ENCODE data around the gene OTX2. TPM values are rescaled to one million over a fixed set of nuclear protein-coding genes. Genes with fewer than 3 reads are reported as not detected.

OTX2 gene
- total RNA-seq, result not detected

DNA sequence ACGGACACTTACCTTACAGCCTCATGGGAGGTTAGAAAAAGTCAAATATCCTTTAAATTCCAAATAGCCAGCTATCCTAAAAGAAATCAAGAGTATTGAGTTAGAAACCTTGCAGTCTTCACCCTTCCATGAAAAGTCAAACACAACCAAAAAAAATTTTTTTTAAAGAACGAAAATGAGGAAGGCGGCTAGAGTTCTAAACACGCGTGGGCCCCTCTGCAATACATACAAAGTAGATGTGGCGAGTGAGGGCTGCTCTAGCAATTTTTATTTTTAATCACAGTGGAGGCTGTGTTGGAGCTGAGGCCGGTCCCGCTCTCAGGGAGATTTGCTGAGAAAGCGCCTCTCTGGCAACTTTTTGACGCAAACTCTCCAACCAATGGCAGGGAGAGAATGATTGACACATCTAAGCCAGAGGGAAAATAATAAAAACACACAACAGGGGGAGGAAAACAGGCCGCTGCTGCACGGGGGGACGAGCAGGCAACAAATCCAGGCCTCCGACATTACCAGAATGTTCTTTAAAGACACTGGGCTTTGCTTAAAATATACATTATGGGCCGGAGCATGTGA lies at the start of gene OTX2:
TSS of gene OTX2 (minus strand) at position 333 of the 573 bp plus-strand sequence. CDS start 5,023 bp downstream, outside the sequence.
- Mint-ChIP-seq H3K27me3 (peaks cover 62 to 86% of the 10 kb centered on the region in 2 donors), H3K36me3 (peaks cover 26% of the 10 kb centered on the region), H3K4me3 (no peak within 1 kb of the TSS), H3K27ac (peak within 1 kb of the TSS in 1 of 2 donors; percentile 32), H3K4me1 (ENCODE audit: low read depth in 2 of 2) (peaks cover 9 to 11% of the 10 kb centered on the region in 2 donors), H3K9me3 (no peaks in the 10 kb centered on the region)
- no peak for ATAC-seq
- DNase-seq (ENCODE audit: low spot score), result no peak

DNA sequence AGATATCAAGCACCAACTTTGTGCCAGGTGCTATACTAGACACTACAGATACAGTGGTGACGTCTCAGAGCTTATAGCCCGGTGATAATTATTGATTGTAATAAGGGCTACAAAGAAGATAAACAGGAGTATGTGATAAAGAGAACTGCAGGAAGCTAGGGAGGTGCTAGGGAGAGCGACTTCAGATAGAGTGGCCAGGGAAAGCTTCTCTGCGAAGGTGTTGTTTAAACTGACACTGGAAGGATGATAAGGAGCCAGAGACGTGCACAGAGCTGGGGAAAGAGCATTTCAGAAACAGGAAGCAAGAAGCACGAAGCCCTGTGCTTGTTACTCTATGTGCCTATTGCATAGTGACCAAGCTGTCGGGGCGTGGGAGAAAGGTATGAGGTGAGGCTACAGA lies 48.1 kb upstream of the OTX2 start:
- DNase-seq (ENCODE audit: low spot score) (no peak), ATAC-seq (no peak)
- Mint-ChIP-seq H3K36me3 (no peaks in the 10 kb centered on the region), H3K27me3 (peaks cover 22 to 29% of the 10 kb centered on the region in 2 donors), H3K27ac (no peak overlapping the region), H3K4me1 (ENCODE audit: low read depth in 2 of 2) (no peaks in the 10 kb centered on the region), H3K4me3 (no peak overlapping the region), H3K9me3 (no peaks in the 10 kb centered on the region)

DNA sequence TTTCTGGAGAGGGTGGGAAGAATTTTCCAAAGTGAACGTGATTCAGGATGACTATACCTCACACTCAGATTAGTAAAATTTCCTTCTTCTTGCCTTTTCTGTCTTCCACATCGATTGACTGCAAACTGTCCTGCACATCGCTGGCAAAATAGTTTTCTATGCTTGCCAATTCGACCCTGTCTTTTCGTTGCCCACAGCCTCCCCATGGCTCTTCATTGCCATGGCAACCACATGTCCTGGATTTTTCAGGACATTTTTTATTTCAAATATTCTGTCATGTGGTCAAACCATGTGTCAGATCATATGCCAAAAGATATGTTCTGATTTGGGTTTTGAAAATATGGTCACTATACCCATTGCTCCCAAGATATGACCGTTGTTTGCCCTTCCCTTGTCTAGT lies 46.9 kb upstream of the OTX2 start:
- H3K4me1 Mint-ChIP-seq (ENCODE audit: low read depth in 2 of 2), result no peaks in the 10 kb centered on the region
- DNase-seq (ENCODE audit: low spot score), result no peak
- H3K27me3 Mint-ChIP-seq, result peaks cover 22 to 29% of the 10 kb centered on the region in 2 donors
- no peaks in the 10 kb centered on the region for H3K9me3 Mint-ChIP-seq
- no peak for ATAC-seq
- H3K36me3 Mint-ChIP-seq, result no peaks in the 10 kb centered on the region
- H3K27ac Mint-ChIP-seq, result no peak overlapping the region
- H3K4me3 Mint-ChIP-seq, result no peak overlapping the region

DNA sequence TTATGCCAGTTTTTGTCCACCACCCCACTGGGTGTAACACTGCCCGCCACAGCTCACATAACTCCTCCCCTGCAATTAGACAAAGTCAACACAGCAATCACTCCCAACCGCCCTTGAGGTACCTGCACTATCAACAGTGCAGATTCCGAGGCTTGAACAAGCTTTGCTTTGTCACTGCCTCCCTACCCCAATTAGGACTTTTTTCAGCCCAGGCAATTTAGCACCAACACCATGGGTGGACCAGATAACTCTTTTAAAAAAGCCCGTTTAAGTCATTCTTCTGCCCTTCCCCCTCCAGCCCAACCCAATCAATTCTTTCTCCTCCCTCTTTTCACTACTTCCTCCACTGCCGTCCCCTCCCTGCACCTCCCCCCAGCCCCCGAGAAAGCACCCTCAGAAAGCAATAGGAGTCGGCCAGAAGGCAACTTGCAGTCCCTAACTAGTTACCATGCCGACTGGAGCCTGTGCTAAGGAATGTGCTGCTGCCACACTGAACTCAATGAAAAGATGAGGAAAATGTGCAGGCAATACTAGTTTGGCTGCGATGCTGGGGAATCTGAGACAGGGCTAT lies 45.7 kb upstream of the OTX2 start:
- no peaks in the 10 kb centered on the region for H3K36me3 Mint-ChIP-seq
- DNase-seq (ENCODE audit: low spot score) (no peak), ATAC-seq (no peak)
- peaks cover 26 to 34% of the 10 kb centered on the region in 2 donors for H3K27me3 Mint-ChIP-seq
- H3K9me3 Mint-ChIP-seq, result peaks cover 4% of the 10 kb centered on the region
- H3K27ac Mint-ChIP-seq, result no peak overlapping the region
- no peaks in the 10 kb centered on the region for H3K4me1 Mint-ChIP-seq (ENCODE audit: low read depth in 2 of 2)
- H3K4me3 Mint-ChIP-seq, result no peak overlapping the region

DNA sequence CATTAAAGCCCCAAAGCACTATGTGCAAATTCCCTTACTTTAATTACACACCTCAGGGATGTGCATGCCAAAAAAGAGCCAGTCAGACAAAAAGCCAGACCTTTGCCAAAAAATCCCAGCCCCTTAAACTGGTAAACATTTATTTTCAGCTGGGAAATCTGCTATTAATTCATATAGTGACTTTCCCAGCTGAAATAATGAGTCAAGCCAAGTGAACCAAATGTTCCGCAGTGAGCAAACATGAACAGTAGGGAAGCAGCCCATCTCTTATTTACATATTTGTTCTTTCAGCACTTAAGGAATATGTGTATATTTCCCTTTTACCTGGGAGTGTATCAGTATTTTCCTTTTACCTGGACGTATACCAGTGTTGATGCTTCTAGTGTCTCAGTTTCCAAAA lies 44.0 kb upstream of the OTX2 start:
- H3K9me3 Mint-ChIP-seq, result peaks cover 5% of the 10 kb centered on the region
- H3K4me1 Mint-ChIP-seq (ENCODE audit: low read depth in 2 of 2), result no peaks in the 10 kb centered on the region
- ATAC-seq, result no peak
- no peak for DNase-seq (ENCODE audit: low spot score)
- no peak overlapping the region for H3K4me3 Mint-ChIP-seq
- no peaks in the 10 kb centered on the region for H3K36me3 Mint-ChIP-seq
- peaks cover 27 to 45% of the 10 kb centered on the region in 2 donors for H3K27me3 Mint-ChIP-seq
- no peak overlapping the region for H3K27ac Mint-ChIP-seq

DNA sequence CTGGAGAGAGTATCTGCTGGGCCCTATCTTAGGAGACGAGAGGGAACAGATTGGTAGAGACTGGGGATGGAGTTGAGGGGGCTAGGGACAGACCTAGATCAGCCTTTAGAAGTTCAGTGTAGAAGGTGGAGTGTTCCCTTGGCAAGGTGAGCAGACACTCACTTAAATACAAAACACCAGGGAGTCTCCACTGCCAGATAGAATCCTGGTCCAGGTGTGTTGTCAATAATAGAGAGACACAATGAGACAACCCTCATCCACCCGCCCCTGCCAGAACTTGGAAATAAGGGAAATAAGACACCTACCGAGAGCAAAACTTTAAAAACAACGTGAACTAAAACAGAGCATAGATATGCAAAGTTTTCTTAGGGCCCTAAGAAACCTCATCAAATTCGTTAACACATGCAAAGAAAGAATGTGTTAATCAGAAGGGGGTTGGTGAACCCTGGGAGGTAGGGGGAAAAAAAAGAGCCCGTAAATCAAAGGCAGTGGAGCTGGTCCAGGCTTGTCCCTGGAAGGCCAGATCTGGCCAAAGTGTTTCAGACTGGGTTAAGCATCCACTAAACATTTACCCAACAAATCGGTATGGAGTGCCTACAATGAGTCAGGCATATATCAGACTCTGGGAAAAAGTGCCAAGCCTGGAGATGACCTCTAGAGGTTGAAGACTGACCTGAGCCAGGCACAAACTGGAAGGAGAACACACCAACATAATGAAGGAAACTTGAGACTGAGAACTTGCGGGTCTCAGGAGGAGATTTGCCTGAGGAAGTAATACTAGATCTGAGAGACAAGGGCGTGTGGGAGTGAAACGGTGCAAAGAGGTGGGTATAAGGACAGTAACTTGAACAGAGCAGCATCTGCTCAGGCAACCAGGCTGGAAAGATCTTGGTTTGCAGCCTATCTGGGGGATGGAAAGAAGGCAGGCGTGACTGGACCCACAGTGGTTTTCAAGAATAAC lies 37.0 kb upstream of the OTX2 start:
- Mint-ChIP-seq H3K36me3 (no peaks in the 10 kb centered on the region), H3K27me3 (peaks cover 10 to 30% of the 10 kb centered on the region in 2 donors), H3K27ac (no peak overlapping the region), H3K4me3 (no peak overlapping the region), H3K9me3 (peaks cover 5% of the 10 kb centered on the region), H3K4me1 (ENCODE audit: low read depth in 2 of 2) (no peaks in the 10 kb centered on the region)
- ATAC-seq (no peak), DNase-seq (ENCODE audit: low spot score) (no peak)

DNA sequence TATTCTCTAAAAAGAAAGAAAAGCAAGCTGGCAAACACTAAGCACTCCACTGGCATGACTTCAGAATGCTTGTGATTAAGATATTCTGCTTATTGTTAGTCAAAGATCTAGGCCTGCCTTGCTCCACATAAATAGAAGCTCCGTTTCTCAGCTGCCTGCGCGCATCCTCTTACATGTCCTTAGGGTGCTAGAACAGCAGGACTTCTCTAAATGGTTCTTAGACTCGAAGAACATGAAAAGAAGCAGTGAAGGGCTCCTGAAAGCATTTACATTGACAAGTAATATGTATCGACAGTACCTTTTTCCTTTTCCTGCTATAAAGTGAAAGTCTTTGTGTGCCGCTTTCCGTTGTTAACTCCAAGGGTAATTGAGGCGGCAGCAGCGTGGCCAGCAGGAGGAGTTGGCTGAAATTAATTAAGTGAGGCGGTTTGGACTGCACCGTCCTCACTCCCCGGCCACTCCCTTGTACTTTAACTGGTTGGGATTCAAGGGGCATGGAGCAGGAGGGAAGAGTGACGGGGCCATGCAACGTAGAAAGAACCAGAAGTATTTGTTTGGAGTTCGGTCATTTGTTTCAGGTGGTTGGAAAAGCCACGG lies 34.2 kb upstream of the OTX2 start:
- Mint-ChIP-seq H3K27me3 (peaks cover 6 to 24% of the 10 kb centered on the region in 2 donors), H3K4me1 (ENCODE audit: low read depth in 2 of 2) (no peaks in the 10 kb centered on the region), H3K27ac (no peak overlapping the region), H3K9me3 (no peaks in the 10 kb centered on the region), H3K4me3 (no peak overlapping the region), H3K36me3 (no peaks in the 10 kb centered on the region)
- no peak for DNase-seq (ENCODE audit: low spot score)
- no peak for ATAC-seq

DNA sequence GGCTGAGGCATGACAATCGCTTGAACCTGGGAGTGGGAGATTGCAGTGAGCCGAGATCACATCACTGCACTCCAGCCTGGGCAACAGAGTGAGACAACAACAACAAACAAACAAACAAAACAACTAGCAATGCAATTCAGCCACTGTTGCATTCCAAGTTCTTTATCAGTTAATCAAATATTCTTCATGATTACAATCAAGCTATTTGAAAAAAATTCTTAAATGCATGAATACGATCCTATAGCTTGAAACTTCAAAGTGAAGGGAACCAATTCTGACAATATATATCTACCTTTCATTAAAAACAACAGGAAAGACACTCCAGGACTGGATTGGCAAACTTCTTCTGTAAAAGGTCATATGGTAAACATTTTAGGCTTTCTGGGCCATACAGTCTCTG lies 31.3 kb upstream of the OTX2 start:
- ATAC-seq, result no peak
- no peak overlapping the region for H3K27ac Mint-ChIP-seq
- peaks cover 3 to 12% of the 10 kb centered on the region in 2 donors for H3K27me3 Mint-ChIP-seq
- H3K36me3 Mint-ChIP-seq, result no peaks in the 10 kb centered on the region
- no peaks in the 10 kb centered on the region for H3K4me1 Mint-ChIP-seq (ENCODE audit: low read depth in 2 of 2)
- no peak for DNase-seq (ENCODE audit: low spot score)
- H3K4me3 Mint-ChIP-seq, result no peak overlapping the region
- H3K9me3 Mint-ChIP-seq, result no peaks in the 10 kb centered on the region

DNA sequence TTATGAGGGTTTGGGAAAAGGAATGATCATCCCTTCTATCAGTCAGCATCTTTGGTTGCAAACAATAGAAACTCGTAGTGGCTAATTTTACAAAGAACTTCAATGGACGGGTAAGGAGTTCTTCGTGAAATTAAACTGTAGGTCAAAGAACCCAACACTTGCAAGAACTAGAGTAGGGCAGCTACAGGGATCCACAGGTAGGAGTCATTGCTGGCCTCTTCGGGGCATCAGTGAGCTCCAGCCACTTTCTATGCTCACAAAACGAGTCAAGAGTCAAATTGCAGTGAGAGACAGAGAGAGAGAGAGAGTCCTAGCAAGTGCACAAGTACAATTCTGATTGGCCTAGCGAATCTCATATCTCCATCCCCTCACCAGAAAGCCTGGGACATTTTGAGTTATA lies 29.9 kb upstream of the OTX2 start:
- Mint-ChIP-seq H3K36me3 (no peaks in the 10 kb centered on the region), H3K4me1 (ENCODE audit: low read depth in 2 of 2) (no peaks in the 10 kb centered on the region), H3K27ac (no peak overlapping the region), H3K9me3 (no peaks in the 10 kb centered on the region), H3K27me3 (peaks cover 3 to 9% of the 10 kb centered on the region in 2 donors), H3K4me3 (no peak overlapping the region)
- ATAC-seq (no peak), DNase-seq (ENCODE audit: low spot score) (no peak)

DNA sequence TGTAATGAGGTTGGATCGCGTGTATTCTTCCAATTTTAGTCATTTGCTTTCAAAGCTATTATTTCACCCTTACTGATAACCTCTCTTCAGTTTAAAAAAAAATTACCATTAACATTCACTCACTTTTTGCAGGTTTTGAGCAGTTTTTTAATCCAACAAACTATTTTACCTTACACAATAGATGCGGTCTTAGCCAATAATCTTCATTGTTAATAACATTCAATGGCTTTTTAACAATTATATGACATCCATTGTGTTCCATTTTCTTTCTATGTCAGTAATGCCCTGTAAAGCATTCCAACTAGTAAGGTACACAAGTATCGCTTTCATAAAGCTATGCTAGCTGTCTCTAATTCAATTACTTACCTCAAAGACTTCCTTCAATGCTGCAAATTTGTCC lies 18.9 kb upstream of the OTX2 start:
- peaks cover 5% of the 10 kb centered on the region for H3K9me3 Mint-ChIP-seq
- peaks cover 6 to 15% of the 10 kb centered on the region in 2 donors for H3K27me3 Mint-ChIP-seq
- H3K36me3 Mint-ChIP-seq, result no peaks in the 10 kb centered on the region
- DNase-seq (ENCODE audit: low spot score) (no peak), ATAC-seq (no peak)
- H3K4me1 Mint-ChIP-seq (ENCODE audit: low read depth in 2 of 2), result no peaks in the 10 kb centered on the region
- no peak overlapping the region for H3K4me3 Mint-ChIP-seq
- no peak overlapping the region for H3K27ac Mint-ChIP-seq

DNA sequence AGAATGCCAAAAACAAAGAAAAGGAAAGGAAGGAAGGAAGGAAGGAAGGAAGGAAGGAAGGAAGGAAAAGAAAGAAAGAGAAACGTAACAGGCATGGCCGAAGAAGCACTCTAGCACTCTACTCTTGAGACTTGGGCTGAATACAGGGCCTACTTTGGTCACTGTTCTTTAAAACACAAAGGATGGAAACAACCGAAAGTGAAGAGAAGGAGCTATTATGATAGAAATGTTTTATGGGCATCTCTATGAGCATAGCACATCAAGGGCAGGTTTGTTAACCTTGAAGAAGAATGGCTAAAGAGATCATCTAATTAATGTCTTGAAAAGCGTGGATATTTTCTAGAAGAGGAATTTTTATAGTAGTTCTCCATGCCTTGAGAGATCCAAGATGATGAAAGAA lies 15.9 kb upstream of the OTX2 start:
- H3K27ac Mint-ChIP-seq, result no peak overlapping the region
- no peaks in the 10 kb centered on the region for H3K9me3 Mint-ChIP-seq
- H3K4me1 Mint-ChIP-seq (ENCODE audit: low read depth in 2 of 2), result no peaks in the 10 kb centered on the region
- H3K4me3 Mint-ChIP-seq, result no peak overlapping the region
- DNase-seq (ENCODE audit: low spot score) (no peak), ATAC-seq (no peak)
- H3K27me3 Mint-ChIP-seq, result peaks cover 6 to 18% of the 10 kb centered on the region in 2 donors
- H3K36me3 Mint-ChIP-seq, result no peaks in the 10 kb centered on the region

DNA sequence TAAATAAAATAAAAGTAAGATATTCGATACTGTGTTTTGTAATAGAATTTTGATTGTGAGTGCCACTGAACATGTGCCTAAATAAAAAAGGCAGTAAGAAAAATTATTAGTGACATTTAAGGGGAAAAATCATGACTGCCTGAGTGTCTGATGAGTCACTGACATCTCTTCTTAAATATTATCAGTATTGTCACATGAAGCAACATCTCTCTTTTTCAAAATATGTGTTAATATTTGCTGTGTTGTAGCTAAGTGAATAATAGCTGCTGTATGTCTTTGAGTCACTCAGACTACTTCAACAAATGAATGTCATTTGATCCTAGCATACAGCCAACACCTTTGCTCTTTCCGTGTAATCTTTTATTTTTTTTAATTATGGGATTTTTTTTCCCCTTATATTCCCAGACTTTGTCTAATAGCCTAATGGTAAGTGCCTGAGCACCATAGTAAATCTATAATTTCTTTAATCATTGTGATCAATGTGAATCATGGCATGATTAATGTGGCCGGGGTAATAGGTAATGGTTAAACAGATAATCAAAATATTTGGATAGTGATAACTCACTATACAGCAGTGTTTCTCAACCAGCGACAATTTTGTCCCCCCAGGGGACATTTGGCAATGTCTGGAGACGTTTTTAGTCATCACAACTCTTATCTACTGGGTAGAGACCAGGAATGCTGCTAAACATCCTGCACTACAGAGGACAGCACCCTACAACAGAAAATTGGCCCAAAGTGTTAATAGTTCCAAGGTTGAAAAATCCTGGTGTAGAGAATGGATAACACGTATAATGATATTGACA lies 11.7 kb upstream of the OTX2 start:
- no peaks in the 10 kb centered on the region for H3K9me3 Mint-ChIP-seq
- H3K27me3 Mint-ChIP-seq, result peaks cover 19 to 43% of the 10 kb centered on the region in 2 donors
- H3K4me3 Mint-ChIP-seq, result no peak overlapping the region
- ATAC-seq (no peak), DNase-seq (ENCODE audit: low spot score) (no peak)
- H3K36me3 Mint-ChIP-seq, result no peaks in the 10 kb centered on the region
- no peaks in the 10 kb centered on the region for H3K4me1 Mint-ChIP-seq (ENCODE audit: low read depth in 2 of 2)
- H3K27ac Mint-ChIP-seq, result no peak overlapping the region

DNA sequence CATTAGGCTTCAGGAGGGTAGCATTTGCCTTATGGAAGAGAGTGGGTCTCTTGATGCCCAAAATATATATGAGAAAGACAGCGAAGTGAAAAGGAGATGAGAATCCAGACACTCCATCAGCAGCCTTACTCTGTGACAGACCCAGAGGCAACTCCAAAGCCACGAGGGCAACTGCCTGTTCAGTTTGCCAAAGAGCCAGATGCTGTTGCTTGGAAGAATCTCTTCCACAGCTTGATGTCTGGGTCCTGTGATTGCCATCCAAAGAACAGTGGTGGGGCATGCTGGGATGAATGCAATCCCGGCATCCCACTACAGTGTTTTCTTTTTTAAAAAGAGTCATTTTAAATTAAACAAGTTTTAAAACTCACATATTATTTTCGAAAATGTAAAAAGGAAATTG lies 10.9 kb upstream of the OTX2 start:
- Mint-ChIP-seq H3K27me3 (peaks cover 19 to 41% of the 10 kb centered on the region in 2 donors), H3K9me3 (no peaks in the 10 kb centered on the region), H3K36me3 (no peaks in the 10 kb centered on the region), H3K27ac (no peak overlapping the region), H3K4me1 (ENCODE audit: low read depth in 2 of 2) (no peaks in the 10 kb centered on the region), H3K4me3 (no peak overlapping the region)
- DNase-seq (ENCODE audit: low spot score), result no peak
- no peak for ATAC-seq

Data from natural killer cell treated with Interleukin-12 subunit alpha and Interleukin-12 subunit beta and Interleukin-15 and Interleukin-18, amount 100 ng/mL, for 72 hours (primary cell).